K562 (cell line): Measurements from ENCODE around the gene CTCF. TPM values are rescaled to one million over a fixed set of nuclear protein-coding genes. Genes with fewer than 3 reads are reported as not detected.

Experiments
- CBFA2T2 ChIP-seq: fragments of 450-650 bp; conservative IDR thresholded peaks from 2 replicates; pipeline ENCODE4 v1.6.1; 2017; ENCODE audit warnings: mild to moderate bottlenecking
- EZH2 ChIP-seq: IDR thresholded peaks from 2 replicates; pipeline ENCODE4 v1.6.1; 2012; ENCODE audit warnings: low read depth, mild to moderate bottlenecking, inconsistent platforms, low read length, borderline replicate concordance
- POLR2AphosphoS2 ChIP-seq: IDR thresholded peaks from 2 replicates; pipeline ENCODE4 v1.6.1; 2012; ENCODE audit warnings: low read length, improper control_type of control experiment
- RAD51 ChIP-seq: fragments of 450-650 bp; IDR thresholded peaks from 2 replicates; pipeline ENCODE4 v1.7.1; 2016; ENCODE audit warnings: low read depth, mild to moderate bottlenecking, borderline replicate concordance
- SREBF1 ChIP-seq: fragments of 150-350 bp; IDR thresholded peaks from 2 replicates; pipeline ENCODE4 v1.6.1; 2014; ENCODE audit warnings: antibody characterized with exemption, low read depth, low read length, borderline replicate concordance
- TCF7L2 ChIP-seq: fragments of 150-350 bp; IDR thresholded peaks from 2 replicates; pipeline ENCODE4 v1.6.1; 2016; ENCODE audit warnings: low read depth, mild to moderate bottlenecking, low read length, moderate library complexity
- ZNF239 ChIP-seq: fragments of 250-450 bp; sonication (Bioruptor Pico); IDR thresholded peaks from 2 replicates; pipeline ENCODE4 v1.4.0; 2020; ENCODE audit warnings: mild to moderate bottlenecking
- ZNF75A ChIP-seq: fragments of 450-650 bp; formaldehyde crosslinking; IDR thresholded peaks from 2 replicates; pipeline ENCODE4 v1.4.0; 2020; ENCODE audit warnings: mild to moderate bottlenecking
- polyA plus RNA-seq, 8 experiments: library from polyadenylated mRNA; depleted of rRNA in 4 of 8; stranded (reverse) in 5 of 8; unstranded in 3 of 8; fragments of >200 nt; fragmentation: Nextera tagmentation in 2 of 8; fragmentation: Illumina TruSeq in 1 of 8; extraction: Ambion mirVana in 2 of 8; extraction: Trizol in 1 of 8; gene quantifications; 2 replicates each; pipeline versions ENCODE4 v1.2.1 to v1.2.3, GENCODE V29; 2011 to 2014; ENCODE audit warnings: inconsistent platforms in 1 of 8, missing spikeins in 1 of 8
- total RNA-seq, 7 experiments: library from RNA; depleted of rRNA in 6 of 7; stranded (reverse); fragments of >200 nt in 6 of 7; fragmentation: Illumina TruSeq in 2 of 7; extraction: Trizol in 2 of 7; gene quantifications; 2 replicates each; pipeline versions ENCODE4 v1.2.1 to v1.2.3, GENCODE V29; 2011 to 2021; ENCODE audit warnings: low replicate concordance in 1 of 7
- TF ChIP-seq, protein P1 (sequence below): fragments of 450-650 bp; IDR thresholded peaks from 2 replicates; pipeline ENCODE4 v1.7.0; 2016; ENCODE audit warnings: borderline replicate concordance
- TF ChIP-seq, protein P2 (sequence below): fragments of 450-650 bp; formaldehyde crosslinking; IDR thresholded peaks from 2 replicates; pipeline ENCODE4 v1.4.0; 2020; ENCODE audit warnings: mild to moderate bottlenecking, moderate library complexity
- TF ChIP-seq, protein P3 (sequence below): sonication (generic); formaldehyde crosslinking; IDR thresholded peaks from 2 replicates; pipeline ENCODE4 v1.8.0; 2022; ENCODE audit warnings: mild to moderate bottlenecking, missing genetic modification reagents, borderline replicate concordance
- TF ChIP-seq, protein P4 (sequence below), 2 experiments: fragments of 450-650 bp; formaldehyde crosslinking in 1 of 2; IDR thresholded peaks; 2 replicates each; pipeline versions ENCODE4 v1.4.0 to v1.6.1; 2014 to 2020; ENCODE audit warnings: mild to moderate bottlenecking in 2 of 2, borderline replicate concordance in 1 of 2, low read depth in 1 of 2

The CTCF gene
- total and polyA plus RNA-seq, 9 of the 15 experiments (the other 6 are each of a cell fraction or from before 2014, with no cell fraction given), result 7.8 to 49.2 (median 33.9) TPM

DNA sequence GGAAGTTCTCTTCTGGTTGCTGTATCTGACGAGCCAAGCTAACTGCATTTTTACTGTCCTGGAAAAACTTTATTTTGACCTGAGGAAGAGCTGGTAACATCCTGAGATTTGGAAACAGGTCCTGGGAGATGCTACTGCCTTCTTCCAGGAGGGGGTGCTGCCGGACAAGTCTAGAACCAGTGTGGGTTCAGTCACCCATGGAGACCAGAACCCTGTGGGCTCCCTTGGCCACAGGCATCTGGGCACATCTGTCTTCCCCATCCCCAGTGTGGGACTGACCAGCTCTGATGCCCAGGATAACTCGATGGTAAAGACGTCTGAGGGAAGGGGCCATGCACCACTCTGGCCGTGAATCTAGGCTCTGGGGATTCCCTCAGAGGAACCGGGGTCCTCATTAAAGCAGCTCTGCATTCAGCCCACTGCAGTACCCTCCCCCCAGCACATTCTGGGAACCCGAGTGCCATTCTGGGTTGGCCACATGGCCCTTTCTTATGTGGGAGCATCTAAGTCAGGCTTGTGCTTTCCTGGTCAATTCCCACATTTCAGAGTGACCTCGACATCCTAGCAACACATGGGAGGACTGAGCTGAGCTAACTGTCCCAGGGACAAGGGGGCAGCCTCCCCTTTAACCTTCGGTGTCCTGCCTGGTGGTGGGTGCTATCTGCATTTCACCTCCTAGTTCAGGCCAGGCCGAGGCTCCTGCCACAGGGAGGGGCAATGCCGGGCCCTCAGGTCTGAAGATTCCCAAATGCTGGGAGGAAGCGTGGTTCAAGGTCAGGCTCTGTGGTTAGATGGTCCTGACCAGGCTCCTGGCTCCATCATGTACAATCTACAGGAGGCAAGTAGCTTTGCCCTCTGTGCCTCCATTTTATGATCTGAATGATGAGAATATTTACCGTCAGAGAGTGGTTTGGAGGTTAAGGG, 110.7 kb downstream of the CTCF start (continued):
- TF ChIP-seq, protein P1, sequence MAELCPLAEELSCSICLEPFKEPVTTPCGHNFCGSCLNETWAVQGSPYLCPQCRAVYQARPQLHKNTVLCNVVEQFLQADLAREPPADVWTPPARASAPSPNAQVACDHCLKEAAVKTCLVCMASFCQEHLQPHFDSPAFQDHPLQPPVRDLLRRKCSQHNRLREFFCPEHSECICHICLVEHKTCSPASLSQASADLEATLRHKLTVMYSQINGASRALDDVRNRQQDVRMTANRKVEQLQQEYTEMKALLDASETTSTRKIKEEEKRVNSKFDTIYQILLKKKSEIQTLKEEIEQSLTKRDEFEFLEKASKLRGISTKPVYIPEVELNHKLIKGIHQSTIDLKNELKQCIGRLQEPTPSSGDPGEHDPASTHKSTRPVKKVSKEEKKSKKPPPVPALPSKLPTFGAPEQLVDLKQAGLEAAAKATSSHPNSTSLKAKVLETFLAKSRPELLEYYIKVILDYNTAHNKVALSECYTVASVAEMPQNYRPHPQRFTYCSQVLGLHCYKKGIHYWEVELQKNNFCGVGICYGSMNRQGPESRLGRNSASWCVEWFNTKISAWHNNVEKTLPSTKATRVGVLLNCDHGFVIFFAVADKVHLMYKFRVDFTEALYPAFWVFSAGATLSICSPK, result no peak
- TF ChIP-seq, protein P2, sequence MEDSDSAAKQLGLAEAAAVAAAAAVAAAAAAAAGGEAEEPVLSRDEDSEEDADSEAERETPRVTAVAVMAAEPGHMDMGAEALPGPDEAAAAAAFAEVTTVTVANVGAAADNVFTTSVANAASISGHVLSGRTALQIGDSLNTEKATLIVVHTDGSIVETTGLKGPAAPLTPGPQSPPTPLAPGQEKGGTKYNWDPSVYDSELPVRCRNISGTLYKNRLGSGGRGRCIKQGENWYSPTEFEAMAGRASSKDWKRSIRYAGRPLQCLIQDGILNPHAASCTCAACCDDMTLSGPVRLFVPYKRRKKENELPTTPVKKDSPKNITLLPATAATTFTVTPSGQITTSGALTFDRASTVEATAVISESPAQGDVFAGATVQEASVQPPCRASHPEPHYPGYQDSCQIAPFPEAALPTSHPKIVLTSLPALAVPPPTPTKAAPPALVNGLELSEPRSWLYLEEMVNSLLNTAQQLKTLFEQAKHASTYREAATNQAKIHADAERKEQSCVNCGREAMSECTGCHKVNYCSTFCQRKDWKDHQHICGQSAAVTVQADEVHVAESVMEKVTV (CRISPR knock-in tag), result peak; percentile 69; the same call in 1 of the 2 replicates
- TF ChIP-seq, protein P3, sequence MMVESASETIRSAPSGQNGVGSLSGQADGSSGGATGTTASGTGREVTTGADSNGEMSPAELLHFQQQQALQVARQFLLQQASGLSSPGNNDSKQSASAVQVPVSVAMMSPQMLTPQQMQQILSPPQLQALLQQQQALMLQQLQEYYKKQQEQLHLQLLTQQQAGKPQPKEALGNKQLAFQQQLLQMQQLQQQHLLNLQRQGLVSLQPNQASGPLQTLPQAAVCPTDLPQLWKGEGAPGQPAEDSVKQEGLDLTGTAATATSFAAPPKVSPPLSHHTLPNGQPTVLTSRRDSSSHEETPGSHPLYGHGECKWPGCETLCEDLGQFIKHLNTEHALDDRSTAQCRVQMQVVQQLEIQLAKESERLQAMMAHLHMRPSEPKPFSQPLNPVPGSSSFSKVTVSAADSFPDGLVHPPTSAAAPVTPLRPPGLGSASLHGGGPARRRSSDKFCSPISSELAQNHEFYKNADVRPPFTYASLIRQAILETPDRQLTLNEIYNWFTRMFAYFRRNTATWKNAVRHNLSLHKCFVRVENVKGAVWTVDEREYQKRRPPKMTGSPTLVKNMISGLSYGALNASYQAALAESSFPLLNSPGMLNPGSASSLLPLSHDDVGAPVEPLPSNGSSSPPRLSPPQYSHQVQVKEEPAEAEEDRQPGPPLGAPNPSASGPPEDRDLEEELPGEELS (CRISPR knock-in tag), result no peak
- TF ChIP-seq TCF7L2 (no peak), EZH2 (no peak), POLR2AphosphoS2 (no peak), CBFA2T2 (no peak), SREBF1 (no peak), RAD51 (no peak), ZNF75A (CRISPR knock-in tag) (no peak), ZNF239 (CRISPR knock-in tag) (no peak)
- TF ChIP-seq, protein P4, sequence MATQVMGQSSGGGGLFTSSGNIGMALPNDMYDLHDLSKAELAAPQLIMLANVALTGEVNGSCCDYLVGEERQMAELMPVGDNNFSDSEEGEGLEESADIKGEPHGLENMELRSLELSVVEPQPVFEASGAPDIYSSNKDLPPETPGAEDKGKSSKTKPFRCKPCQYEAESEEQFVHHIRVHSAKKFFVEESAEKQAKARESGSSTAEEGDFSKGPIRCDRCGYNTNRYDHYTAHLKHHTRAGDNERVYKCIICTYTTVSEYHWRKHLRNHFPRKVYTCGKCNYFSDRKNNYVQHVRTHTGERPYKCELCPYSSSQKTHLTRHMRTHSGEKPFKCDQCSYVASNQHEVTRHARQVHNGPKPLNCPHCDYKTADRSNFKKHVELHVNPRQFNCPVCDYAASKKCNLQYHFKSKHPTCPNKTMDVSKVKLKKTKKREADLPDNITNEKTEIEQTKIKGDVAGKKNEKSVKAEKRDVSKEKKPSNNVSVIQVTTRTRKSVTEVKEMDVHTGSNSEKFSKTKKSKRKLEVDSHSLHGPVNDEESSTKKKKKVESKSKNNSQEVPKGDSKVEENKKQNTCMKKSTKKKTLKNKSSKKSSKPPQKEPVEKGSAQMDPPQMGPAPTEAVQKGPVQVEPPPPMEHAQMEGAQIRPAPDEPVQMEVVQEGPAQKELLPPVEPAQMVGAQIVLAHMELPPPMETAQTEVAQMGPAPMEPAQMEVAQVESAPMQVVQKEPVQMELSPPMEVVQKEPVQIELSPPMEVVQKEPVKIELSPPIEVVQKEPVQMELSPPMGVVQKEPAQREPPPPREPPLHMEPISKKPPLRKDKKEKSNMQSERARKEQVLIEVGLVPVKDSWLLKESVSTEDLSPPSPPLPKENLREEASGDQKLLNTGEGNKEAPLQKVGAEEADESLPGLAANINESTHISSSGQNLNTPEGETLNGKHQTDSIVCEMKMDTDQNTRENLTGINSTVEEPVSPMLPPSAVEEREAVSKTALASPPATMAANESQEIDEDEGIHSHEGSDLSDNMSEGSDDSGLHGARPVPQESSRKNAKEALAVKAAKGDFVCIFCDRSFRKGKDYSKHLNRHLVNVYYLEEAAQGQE (IDR thresholded peaks at IDR 0.05; ENCODE audit: borderline replicate concordance), result peak; percentile 83; the same call in 1 of the 2 replicates
- TF ChIP-seq, protein P4 (CRISPR knock-in tag; IDR thresholded peaks at IDR 0.05; ENCODE audit: low read depth), result no peak
